HFFc6 (cell line): ENCODE measurements around the gene RBM19. TPM values are rescaled to one million over a fixed set of nuclear protein-coding genes. Genes with fewer than 3 reads are reported as not detected.

Source experiments
- DNase-seq: peaks from one replicate; pipeline ENCODE4 v3.0.0-alpha.2; 2018
- H3K27ac Mint-ChIP-seq: 2 replicates; pipeline ENCODE4 v1.8.0; 2020; ENCODE audit warnings: mild to moderate bottlenecking, mixed read lengths
- H3K27me3 Mint-ChIP-seq: 2 replicates; pipeline ENCODE4 v1.8.0; 2021; ENCODE audit warnings: mild to moderate bottlenecking, moderate library complexity, mixed read lengths; ENCODE audit not compliant: insufficient read depth
- H3K36me3 Mint-ChIP-seq: 2 replicates; pipeline ENCODE4 v1.8.0; 2021; ENCODE audit warnings: low read depth, mixed read lengths
- H3K4me1 Mint-ChIP-seq: 2 replicates; pipeline ENCODE4 v1.8.0; 2020; ENCODE audit warnings: low read depth, mixed read lengths
- H3K4me3 Mint-ChIP-seq: 2 replicates; pipeline ENCODE4 v1.8.0; 2020; ENCODE audit warnings: mild to moderate bottlenecking, moderate library complexity, mixed read lengths
- H3K9me3 Mint-ChIP-seq: 2 replicates; pipeline ENCODE4 v1.8.0; 2020; ENCODE audit warnings: mild to moderate bottlenecking, mixed read lengths
- total RNA-seq, 6 experiments: library from RNA; stranded (reverse); fragmentation: NEBNext Ultra II Directional; extraction: Animal tissue kit (Norgen Biotek cat#: 25700); gene quantifications; 2 replicates in 1 of 6; 3 replicates in 5 of 6; pipeline ENCODE4 v1.2.3, GENCODE V29; 2021
- TF ChIP-seq, protein P1 (sequence below): fragments of 200-600 bp; sonication (generic); IDR thresholded peaks from 2 replicates; pipeline ENCODE4 v1.5.0; 2021; ENCODE audit warnings: antibody characterized with exemption, mild to moderate bottlenecking

Gene RBM19
- total RNA-seq, 6 experiments from 2014 or later = 27.8 to 34.8 (median 29.8) TPM

GRCh38 chr12:113857371-113857770 lies 108.8 kb downstream of the RBM19 start:
- DNase-seq = no peak
- no peaks in the 10 kb centered on the region for H3K9me3 Mint-ChIP-seq
- no peaks in the 10 kb centered on the region for H3K27me3 Mint-ChIP-seq
- TF ChIP-seq, protein P1, sequence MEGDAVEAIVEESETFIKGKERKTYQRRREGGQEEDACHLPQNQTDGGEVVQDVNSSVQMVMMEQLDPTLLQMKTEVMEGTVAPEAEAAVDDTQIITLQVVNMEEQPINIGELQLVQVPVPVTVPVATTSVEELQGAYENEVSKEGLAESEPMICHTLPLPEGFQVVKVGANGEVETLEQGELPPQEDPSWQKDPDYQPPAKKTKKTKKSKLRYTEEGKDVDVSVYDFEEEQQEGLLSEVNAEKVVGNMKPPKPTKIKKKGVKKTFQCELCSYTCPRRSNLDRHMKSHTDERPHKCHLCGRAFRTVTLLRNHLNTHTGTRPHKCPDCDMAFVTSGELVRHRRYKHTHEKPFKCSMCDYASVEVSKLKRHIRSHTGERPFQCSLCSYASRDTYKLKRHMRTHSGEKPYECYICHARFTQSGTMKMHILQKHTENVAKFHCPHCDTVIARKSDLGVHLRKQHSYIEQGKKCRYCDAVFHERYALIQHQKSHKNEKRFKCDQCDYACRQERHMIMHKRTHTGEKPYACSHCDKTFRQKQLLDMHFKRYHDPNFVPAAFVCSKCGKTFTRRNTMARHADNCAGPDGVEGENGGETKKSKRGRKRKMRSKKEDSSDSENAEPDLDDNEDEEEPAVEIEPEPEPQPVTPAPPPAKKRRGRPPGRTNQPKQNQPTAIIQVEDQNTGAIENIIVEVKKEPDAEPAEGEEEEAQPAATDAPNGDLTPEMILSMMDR = no peak
- H3K4me1 Mint-ChIP-seq = peaks cover 18% of the 10 kb centered on the region
- H3K27ac Mint-ChIP-seq = no peak overlapping the region
- H3K4me3 Mint-ChIP-seq = no peak overlapping the region
- no peaks in the 10 kb centered on the region for H3K36me3 Mint-ChIP-seq

DNA sequence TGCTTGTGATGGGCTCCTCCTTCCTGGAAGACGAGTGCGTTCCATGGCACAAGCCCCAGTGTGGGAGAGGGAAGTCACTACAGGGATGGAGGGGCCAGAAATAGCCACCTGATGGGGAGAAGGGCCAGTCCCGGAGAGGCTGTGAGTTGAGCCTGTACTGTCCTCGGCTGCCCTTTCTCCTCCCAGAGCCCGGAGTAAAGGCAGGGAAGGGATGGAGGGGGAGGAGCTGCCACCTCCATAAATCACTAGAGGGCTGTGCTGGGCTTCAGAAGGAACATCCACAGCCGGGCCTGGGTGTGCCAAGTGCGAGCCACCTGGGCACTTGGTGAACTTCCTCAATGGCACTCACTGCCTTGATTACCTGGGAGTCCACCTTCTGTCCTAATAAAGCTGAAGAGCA lies 110.1 kb downstream of the RBM19 start:
- Mint-ChIP-seq H3K27me3 (no peaks in the 10 kb centered on the region), H3K4me3 (no peak overlapping the region), H3K27ac (no peak overlapping the region), H3K9me3 (no peaks in the 10 kb centered on the region), H3K4me1 (peaks cover 5% of the 10 kb centered on the region), H3K36me3 (no peaks in the 10 kb centered on the region)
- TF ChIP-seq, protein P1 = no peak
- DNase-seq = no peak

DNA sequence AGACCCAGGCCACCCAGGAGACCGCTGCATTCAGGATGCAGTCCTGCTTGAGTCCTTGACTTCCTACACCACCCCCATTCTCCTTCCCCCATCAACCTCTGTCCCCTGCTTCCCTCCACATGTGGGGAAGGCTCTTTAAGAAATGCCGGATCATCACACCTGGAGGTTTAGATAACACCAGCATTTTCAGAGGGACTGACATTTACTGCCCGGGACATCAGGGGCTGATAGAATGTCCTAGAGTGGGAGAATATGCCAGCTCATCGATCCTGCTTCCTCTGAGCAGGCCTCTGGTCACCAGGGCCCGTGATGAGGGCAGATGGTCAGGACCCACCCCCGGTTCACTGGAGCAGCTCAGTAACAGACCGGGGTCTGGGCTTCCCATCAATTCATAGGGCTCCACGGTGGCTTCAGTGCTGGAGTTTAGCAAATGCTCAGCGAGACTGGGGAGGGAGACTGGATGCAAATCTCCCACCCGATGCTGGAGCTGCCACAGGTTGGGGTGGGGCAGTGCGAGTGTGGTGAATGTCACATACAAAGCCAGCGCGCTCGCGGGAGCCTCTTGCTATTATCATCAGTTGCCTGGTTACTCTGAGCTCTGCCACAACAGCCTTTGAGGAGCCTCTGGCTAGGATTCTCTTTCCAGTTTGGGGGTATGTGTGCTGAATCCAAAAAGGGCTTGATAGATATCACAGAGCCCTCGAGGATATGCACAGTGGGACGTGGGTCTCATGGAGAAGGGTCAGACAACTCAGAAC lies 111.6 kb downstream of the RBM19 start:
- Mint-ChIP-seq H3K4me1 (no peaks in the 10 kb centered on the region), H3K4me3 (no peak overlapping the region), H3K36me3 (no peaks in the 10 kb centered on the region), H3K9me3 (no peaks in the 10 kb centered on the region), H3K27ac (no peak overlapping the region), H3K27me3 (no peaks in the 10 kb centered on the region)
- no peak for DNase-seq
- TF ChIP-seq, protein P1 = no peak

DNA sequence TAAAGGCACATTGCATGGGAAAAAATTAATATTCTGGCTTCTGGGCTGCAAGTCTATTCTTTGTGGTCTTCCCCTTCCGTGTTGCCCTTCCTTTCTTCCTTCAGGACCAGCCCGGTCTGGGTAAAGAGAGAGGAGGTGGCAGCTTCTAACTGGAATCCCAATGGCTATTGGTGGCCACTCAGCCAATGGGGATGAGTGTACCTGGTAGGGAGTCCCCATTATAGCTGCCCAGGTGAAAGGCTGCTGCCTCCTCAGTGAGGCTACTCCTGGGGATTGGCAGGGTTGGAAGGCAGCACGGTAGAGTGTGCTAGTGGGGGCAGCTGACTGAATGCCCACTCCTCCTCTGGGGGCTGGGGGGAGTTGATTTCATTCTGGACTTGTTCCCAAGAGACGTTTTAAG lies 112.6 kb downstream of the RBM19 start:
- no peak overlapping the region for H3K4me3 Mint-ChIP-seq
- H3K36me3 Mint-ChIP-seq = no peaks in the 10 kb centered on the region
- peaks cover 4% of the 10 kb centered on the region for H3K27me3 Mint-ChIP-seq
- TF ChIP-seq, protein P1 = no peak
- no peak for DNase-seq
- H3K27ac Mint-ChIP-seq = no peak overlapping the region
- H3K9me3 Mint-ChIP-seq = no peaks in the 10 kb centered on the region
- no peaks in the 10 kb centered on the region for H3K4me1 Mint-ChIP-seq

DNA sequence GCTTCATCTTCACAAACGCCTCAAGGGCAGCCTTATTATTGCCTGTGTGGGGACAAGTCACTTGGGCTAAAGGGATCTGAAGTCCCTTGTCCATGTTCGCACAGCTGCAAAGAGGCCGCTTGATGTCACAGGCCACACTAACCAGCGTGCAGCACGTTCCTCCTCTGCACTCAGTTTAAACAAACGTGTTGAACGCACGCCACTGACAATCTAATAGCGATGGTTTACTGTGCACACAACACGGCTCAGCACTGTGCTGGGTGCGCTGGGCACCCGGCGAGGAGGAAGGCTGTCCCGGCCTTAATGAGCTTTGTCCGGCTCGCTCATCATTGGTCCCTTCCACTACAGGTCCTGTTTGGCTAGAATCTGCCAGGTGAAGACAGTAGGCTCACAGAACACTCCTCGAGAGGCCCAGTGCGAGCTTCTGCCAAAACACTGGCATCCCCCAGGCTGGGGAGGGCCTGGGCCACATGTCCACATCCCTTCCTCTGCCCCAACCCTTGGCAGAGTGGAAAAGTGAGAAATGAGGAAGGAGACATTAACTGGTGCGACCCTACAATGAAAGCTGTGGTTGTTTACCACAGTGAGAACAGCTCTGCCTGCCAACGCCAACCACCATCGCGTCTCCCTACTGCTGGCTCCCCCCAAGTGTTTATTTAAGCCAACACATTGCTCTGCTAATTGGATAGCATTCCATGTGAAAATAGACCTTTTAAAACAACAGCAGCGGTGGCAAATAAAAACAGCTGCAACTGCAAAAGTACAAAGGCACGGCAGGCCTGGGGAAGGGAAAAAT lies 113.2 kb downstream of the RBM19 start:
- H3K27ac Mint-ChIP-seq = no peak overlapping the region
- no peak for DNase-seq
- TF ChIP-seq, protein P1 = no peak

More for the DNA sequence above, 113.2 kb downstream of the RBM19 start:
- Mint-ChIP-seq H3K9me3 (no peaks in the 10 kb centered on the region), H3K4me1 (no peaks in the 10 kb centered on the region), H3K27me3 (peaks cover 4% of the 10 kb centered on the region), H3K4me3 (no peak overlapping the region), H3K36me3 (no peaks in the 10 kb centered on the region)
